HFFc6 (cell line): ENCODE data around the gene ZNF407. TPM values are rescaled to one million over a fixed set of nuclear protein-coding genes. Genes with fewer than 3 reads are reported as not detected.

Source experiments
- DNase-seq: peaks from one replicate; pipeline ENCODE4 v3.0.0-alpha.2; 2018
- H3K27ac Mint-ChIP-seq: 2 replicates; pipeline ENCODE4 v1.8.0; 2020; ENCODE audit warnings: mild to moderate bottlenecking, mixed read lengths
- H3K27me3 Mint-ChIP-seq: 2 replicates; pipeline ENCODE4 v1.8.0; 2021; ENCODE audit warnings: mild to moderate bottlenecking, moderate library complexity, mixed read lengths; ENCODE audit not compliant: insufficient read depth
- H3K36me3 Mint-ChIP-seq: 2 replicates; pipeline ENCODE4 v1.8.0; 2021; ENCODE audit warnings: low read depth, mixed read lengths
- H3K4me1 Mint-ChIP-seq: 2 replicates; pipeline ENCODE4 v1.8.0; 2020; ENCODE audit warnings: low read depth, mixed read lengths
- H3K4me3 Mint-ChIP-seq: 2 replicates; pipeline ENCODE4 v1.8.0; 2020; ENCODE audit warnings: mild to moderate bottlenecking, moderate library complexity, mixed read lengths
- H3K9me3 Mint-ChIP-seq: 2 replicates; pipeline ENCODE4 v1.8.0; 2020; ENCODE audit warnings: mild to moderate bottlenecking, mixed read lengths
- CTCF ChIP-seq: fragments of 200-600 bp; sonication (generic); IDR thresholded peaks from 2 replicates; pipeline ENCODE4 v1.5.0; 2021; ENCODE audit warnings: antibody characterized with exemption, mild to moderate bottlenecking
- total RNA-seq, 6 experiments: library from RNA; stranded (reverse); fragmentation: NEBNext Ultra II Directional; extraction: Animal tissue kit (Norgen Biotek cat#: 25700); gene quantifications; 2 replicates in 1 of 6; 3 replicates in 5 of 6; pipeline ENCODE4 v1.2.3, GENCODE V29; 2021

Gene ZNF407
- total RNA-seq, 6 experiments from 2014 or later: 7.9 to 9.7 (median 9.1) TPM

GRCh38 chr18:74597034-74597661 lies 522 bp upstream of the ZNF407 start:
- peak overlapping the region; percentile 98 for H3K4me3 Mint-ChIP-seq
- peaks cover 47% of the 10 kb centered on the region for H3K36me3 Mint-ChIP-seq
- H3K27ac Mint-ChIP-seq: peak overlapping the region; percentile 98
- H3K4me1 Mint-ChIP-seq: peaks cover 47% of the 10 kb centered on the region
- H3K27me3 Mint-ChIP-seq: peaks cover 2% of the 10 kb centered on the region
- no peaks in the 10 kb centered on the region for H3K9me3 Mint-ChIP-seq
- DNase-seq: no peak
- no peak for TF ChIP-seq CTCF

- DNase-seq: peak; percentile 37
- peak; percentile 44 for TF ChIP-seq CTCF
Measured at GRCh38 chr18:74598350-74599001, 806 bp downstream of the ZNF407 start.

GRCh38 chr18:74604361-74604760 lies 6.7 kb downstream of the ZNF407 start:
- Mint-ChIP-seq H3K9me3 (no peaks in the 10 kb centered on the region), H3K36me3 (peaks cover 15% of the 10 kb centered on the region), H3K4me3 (no peak overlapping the region), H3K4me1 (peaks cover 51% of the 10 kb centered on the region), H3K27ac (no peak overlapping the region), H3K27me3 (no peaks in the 10 kb centered on the region)
- TF ChIP-seq CTCF: no peak
- no peak for DNase-seq

More at GRCh38 chr18:74598350-74599001, 806 bp downstream of the ZNF407 start:
- H3K36me3 Mint-ChIP-seq: peaks cover 41% of the 10 kb centered on the region
- no peaks in the 10 kb centered on the region for H3K9me3 Mint-ChIP-seq
- H3K27ac Mint-ChIP-seq: peak overlapping the region; percentile 98
- H3K4me3 Mint-ChIP-seq: peak overlapping the region; percentile 98
- H3K4me1 Mint-ChIP-seq: peaks cover 47% of the 10 kb centered on the region
- H3K27me3 Mint-ChIP-seq: peaks cover 2% of the 10 kb centered on the region

- Mint-ChIP-seq H3K36me3 (peaks cover 15% of the 10 kb centered on the region), H3K27me3 (no peaks in the 10 kb centered on the region), H3K4me3 (no peak overlapping the region), H3K27ac (peak overlapping the region; percentile 23; the same call in 1 of the 2 replicates), H3K9me3 (no peaks in the 10 kb centered on the region), H3K4me1 (peaks cover 51% of the 10 kb centered on the region)
- DNase-seq: peak; percentile 30
- no peak for TF ChIP-seq CTCF
Measured at GRCh38 chr18:74604774-74605173, 7.1 kb downstream of the ZNF407 start.

- H3K4me3 Mint-ChIP-seq: no peak overlapping the region
- peaks cover 1% of the 10 kb centered on the region; the same call in 1 of the 2 replicates for H3K27me3 Mint-ChIP-seq
- no peak overlapping the region for H3K27ac Mint-ChIP-seq
- 0 out of 2 replicates have a peak, but pooled peaks cover 4% of the 10 kb centered on the region for H3K36me3 Mint-ChIP-seq
- peaks cover 36% of the 10 kb centered on the region for H3K4me1 Mint-ChIP-seq
- H3K9me3 Mint-ChIP-seq: no peaks in the 10 kb centered on the region
- no peak for DNase-seq
- TF ChIP-seq CTCF: no peak
Measured at GRCh38 chr18:74608681-74609080, 11.0 kb downstream of the ZNF407 start.
